OCI-LY3 (cell line): Measurements from ENCODE around the gene AGPAT4.

Source experiments
- EZH2phosphoT487 ChIP-seq: fragments of 200-600 bp; shearing (Covaris generic); IDR thresholded peaks from 2 replicates; pipeline ENCODE4 v1.6.1; 2018; ENCODE audit warnings: antibody characterized with exemption, mixed run types, low read depth
- TF ChIP-seq, protein P1 (sequence below): fragments of 200-600, 300-600 bp; sonication (generic); IDR thresholded peaks from 2 replicates; pipeline ENCODE4 v1.5.1; 2014; ENCODE audit warnings: antibody characterized with exemption, low read length, low read depth

DNA sequence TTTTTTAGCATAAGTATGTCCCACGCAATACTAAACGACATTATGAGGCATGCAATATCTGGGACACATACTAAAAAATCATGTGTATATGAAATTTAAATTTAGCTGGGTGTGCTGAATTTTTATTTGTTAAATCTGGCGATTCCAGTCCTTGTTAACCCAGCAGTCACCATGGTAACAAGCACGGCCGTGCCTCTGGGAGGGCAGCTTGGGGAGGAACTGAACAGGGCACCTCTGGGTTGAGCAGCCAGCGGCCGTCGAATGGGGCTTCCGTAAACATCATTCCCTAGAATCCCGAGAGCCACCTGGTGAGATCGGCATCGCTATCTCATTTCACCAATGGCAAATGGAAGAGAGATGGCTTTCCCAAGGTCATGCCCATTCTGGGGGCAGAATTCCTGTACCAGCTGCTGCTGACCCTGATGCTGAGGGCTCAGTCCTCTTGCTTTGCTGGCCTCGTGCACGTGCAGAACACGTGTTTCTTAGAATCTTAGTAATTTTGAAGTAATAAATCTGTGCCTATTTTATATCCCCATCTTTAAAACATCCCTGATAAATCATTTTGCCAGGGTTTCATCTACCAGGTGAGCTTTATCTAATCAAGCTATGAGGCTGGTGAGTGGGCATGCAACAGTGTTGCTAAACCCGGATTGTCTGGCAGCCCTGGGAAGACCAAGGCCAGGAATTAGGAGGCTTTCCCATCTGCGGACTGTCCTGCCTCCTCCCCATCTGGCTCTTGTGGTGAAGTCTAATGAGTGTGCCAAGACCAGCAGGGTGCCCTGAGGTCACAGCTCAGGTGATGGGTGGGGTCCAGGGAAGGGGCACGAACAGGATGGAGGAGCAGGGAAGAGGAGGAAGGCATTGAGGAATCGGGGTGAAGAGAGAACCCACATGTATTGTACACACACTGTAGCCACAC, 85.1 kb downstream of the AGPAT4 start:
- TF ChIP-seq, protein P1, sequence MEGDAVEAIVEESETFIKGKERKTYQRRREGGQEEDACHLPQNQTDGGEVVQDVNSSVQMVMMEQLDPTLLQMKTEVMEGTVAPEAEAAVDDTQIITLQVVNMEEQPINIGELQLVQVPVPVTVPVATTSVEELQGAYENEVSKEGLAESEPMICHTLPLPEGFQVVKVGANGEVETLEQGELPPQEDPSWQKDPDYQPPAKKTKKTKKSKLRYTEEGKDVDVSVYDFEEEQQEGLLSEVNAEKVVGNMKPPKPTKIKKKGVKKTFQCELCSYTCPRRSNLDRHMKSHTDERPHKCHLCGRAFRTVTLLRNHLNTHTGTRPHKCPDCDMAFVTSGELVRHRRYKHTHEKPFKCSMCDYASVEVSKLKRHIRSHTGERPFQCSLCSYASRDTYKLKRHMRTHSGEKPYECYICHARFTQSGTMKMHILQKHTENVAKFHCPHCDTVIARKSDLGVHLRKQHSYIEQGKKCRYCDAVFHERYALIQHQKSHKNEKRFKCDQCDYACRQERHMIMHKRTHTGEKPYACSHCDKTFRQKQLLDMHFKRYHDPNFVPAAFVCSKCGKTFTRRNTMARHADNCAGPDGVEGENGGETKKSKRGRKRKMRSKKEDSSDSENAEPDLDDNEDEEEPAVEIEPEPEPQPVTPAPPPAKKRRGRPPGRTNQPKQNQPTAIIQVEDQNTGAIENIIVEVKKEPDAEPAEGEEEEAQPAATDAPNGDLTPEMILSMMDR = no peak
- TF ChIP-seq EZH2phosphoT487 = no peak
